H9 (cell line): ENCODE data around the gene ASB10. TPM values are rescaled to one million over a fixed set of nuclear protein-coding genes. Genes with fewer than 3 reads are reported as not detected.
A peak's percentile ranks its signal among the peaks of the same experiment; 100 is the strongest.

Source experiments
- DNase-seq: peaks from one replicate; pipeline ENCODE4 v3.0.0-alpha.2; 2017
- H2AFZ ChIP-seq: one replicate; pipeline ENCODE4 v1.6.1; 2013; ENCODE audit warnings: mild to moderate bottlenecking, low read length, control low read depth, moderate library complexity
- H2AK5ac ChIP-seq: 2 replicates; pipeline ENCODE4 v1.6.1; 2013; ENCODE audit warnings: low read length, control low read depth, mixed read lengths; ENCODE audit not compliant: insufficient read length
- H2BK120ac ChIP-seq: one replicate; pipeline ENCODE4 v1.6.1; 2013; ENCODE audit warnings: low read depth, mild to moderate bottlenecking, low read length, control low read depth, inconsistent platforms; ENCODE audit not compliant: poor library complexity, severe bottlenecking
- H2BK12ac ChIP-seq: 2 replicates; pipeline ENCODE4 v1.6.1; 2013; ENCODE audit warnings: low read length, control low read depth, mixed read lengths, low read depth; ENCODE audit not compliant: insufficient read length
- H2BK15ac ChIP-seq: 2 replicates; pipeline ENCODE4 v1.6.1; 2013; ENCODE audit warnings: low read depth, low read length, control low read depth
- H2BK20ac ChIP-seq: one replicate; pipeline ENCODE4 v1.6.1; 2013; ENCODE audit warnings: low read depth, mild to moderate bottlenecking, low read length, control low read depth, inconsistent platforms; ENCODE audit not compliant: poor library complexity, severe bottlenecking
- H2BK5ac ChIP-seq: 2 replicates; pipeline ENCODE4 v1.6.1; 2013; ENCODE audit warnings: low read length, control low read depth, mixed read lengths; ENCODE audit not compliant: insufficient read length
- H3K14ac ChIP-seq: 2 replicates; pipeline ENCODE4 v1.6.1; 2013; ENCODE audit warnings: low read length, control low read depth; ENCODE audit not compliant: insufficient read depth
- H3K18ac ChIP-seq: 2 replicates; pipeline ENCODE4 v1.6.1; 2013; ENCODE audit warnings: low read depth, mild to moderate bottlenecking, mixed read lengths, low read length, control low read depth; ENCODE audit not compliant: insufficient read length
- H3K23ac ChIP-seq: 2 replicates; pipeline ENCODE4 v1.6.1; 2013; ENCODE audit warnings: low read length, control low read depth, mixed read lengths, low read depth; ENCODE audit not compliant: insufficient read length
- H3K23me2 ChIP-seq: 2 replicates; pipeline ENCODE4 v1.6.1; 2013; ENCODE audit warnings: low read depth, mild to moderate bottlenecking, mixed read lengths, low read length, control low read depth; ENCODE audit not compliant: insufficient read length, poor library complexity, severe bottlenecking
- H3K27ac ChIP-seq: 2 replicates; pipeline ENCODE4 v1.5.1; 2013; ENCODE audit warnings: low read length, control low read depth, mixed read lengths, low read depth; ENCODE audit not compliant: insufficient read length
- H3K27me3 ChIP-seq: 2 replicates; pipeline ENCODE4 v1.6.1; 2013; ENCODE audit warnings: low read length, control low read depth, inconsistent platforms; ENCODE audit not compliant: insufficient read depth
- H3K4ac ChIP-seq: 2 replicates; pipeline ENCODE4 v1.6.1; 2013; ENCODE audit warnings: low read depth, mild to moderate bottlenecking, control low read depth, inconsistent platforms, low read length, moderate library complexity
- H3K4me1 ChIP-seq: 2 replicates; pipeline ENCODE4 v1.6.1; 2013; ENCODE audit warnings: low read length, control low read depth, inconsistent platforms; ENCODE audit not compliant: insufficient read depth
- H3K4me2 ChIP-seq: 2 replicates; pipeline ENCODE4 v1.6.1; 2013; ENCODE audit warnings: low read length, control low read depth, mixed read lengths; ENCODE audit not compliant: insufficient read length, insufficient read depth
- H3K56ac ChIP-seq: 2 replicates; pipeline ENCODE4 v1.6.1; 2013; ENCODE audit warnings: low read depth, mild to moderate bottlenecking, mixed read lengths, low read length, control low read depth; ENCODE audit not compliant: insufficient read length
- H3K79me1 ChIP-seq: 2 replicates; pipeline ENCODE4 v1.6.1; 2013; ENCODE audit warnings: low read depth, mild to moderate bottlenecking, moderate library complexity, low read length, control low read depth, inconsistent platforms; ENCODE audit not compliant: insufficient read depth, poor library complexity, severe bottlenecking
- H3K79me2 ChIP-seq: 2 replicates; pipeline ENCODE4 v1.6.1; 2013; ENCODE audit warnings: low read length, control low read depth, inconsistent platforms; ENCODE audit not compliant: insufficient read depth
- H3K9ac ChIP-seq: 2 replicates; pipeline ENCODE4 v1.6.1; 2013; ENCODE audit warnings: low read length, control low read depth, mixed read lengths; ENCODE audit not compliant: insufficient read length; ENCODE audit errors: extremely low read depth
- H3K9me3 ChIP-seq: one replicate; pipeline ENCODE4 v1.6.1; 2013; ENCODE audit warnings: low read depth, low read length, inconsistent platforms; ENCODE audit not compliant: control insufficient read depth
- H3T11ph ChIP-seq: one replicate; pipeline ENCODE4 v1.6.1; 2013; ENCODE audit warnings: mild to moderate bottlenecking, low read length, control low read depth, inconsistent platforms
- H4K20me1 ChIP-seq: one replicate; pipeline ENCODE4 v1.6.1; 2013; ENCODE audit not compliant: control insufficient read depth, insufficient read length, insufficient read depth
- H4K5ac ChIP-seq: 2 replicates; pipeline ENCODE4 v1.6.1; 2013; ENCODE audit warnings: low read depth, mild to moderate bottlenecking, mixed read lengths, low read length, control low read depth; ENCODE audit not compliant: insufficient read length
- H4K8ac ChIP-seq: replicated peaks from 2 replicates; pipeline ENCODE4 v1.6.1; 2013; ENCODE audit warnings: low read length, control low read depth, mixed read lengths, low read depth; ENCODE audit not compliant: insufficient read length
- H4K91ac ChIP-seq: 2 replicates; pipeline ENCODE4 v1.6.1; 2013; ENCODE audit warnings: low read depth, mild to moderate bottlenecking, moderate library complexity, mixed read lengths, low read length, control low read depth; ENCODE audit not compliant: insufficient read length
- H3K27ac Mint-ChIP-seq, 3 experiments: 2 replicates in 2 of 3; 3 replicates in 1 of 3; pipeline ENCODE4 v1.8.0; 2020 to 2021; ENCODE audit warnings: mixed read lengths in 3 of 3, mild to moderate bottlenecking in 1 of 3, moderate library complexity in 1 of 3
- H3K27me3 Mint-ChIP-seq: 2 replicates; pipeline ENCODE4 v1.8.0; 2021; ENCODE audit warnings: low read depth, mild to moderate bottlenecking, moderate library complexity, mixed read lengths
- H3K36me3 Mint-ChIP-seq, 3 experiments: 2 replicates in 2 of 3; 3 replicates in 1 of 3; pipeline ENCODE4 v1.8.0; 2020 to 2021; ENCODE audit warnings: low read depth in 3 of 3, mixed read lengths in 3 of 3; ENCODE audit not compliant: insufficient read depth in 1 of 3
- H3K4me1 Mint-ChIP-seq, 2 experiments: 2 replicates each; pipeline ENCODE4 v1.8.0; 2020; ENCODE audit warnings: mixed read lengths in 2 of 2
- H3K4me3 Mint-ChIP-seq, 2 experiments: 2 replicates in 1 of 2; 3 replicates in 1 of 2; pipeline ENCODE4 v1.8.0; 2020 to 2021; ENCODE audit warnings: mild to moderate bottlenecking in 2 of 2, mixed read lengths in 2 of 2, moderate library complexity in 1 of 2
- H3K9me3 Mint-ChIP-seq, 2 experiments: 2 replicates in 1 of 2; 3 replicates in 1 of 2; pipeline ENCODE4 v1.8.0; 2020; ENCODE audit warnings: mild to moderate bottlenecking in 2 of 2, mixed read lengths in 2 of 2, moderate library complexity in 1 of 2
- WGBS: extraction: QIAGEN DNeasy Blood & Tissue Kit; methylation state at CpG from one replicate; pipeline ENCODE4 v1.1.7; 2013; ENCODE audit warnings: missing lambda C conversion rate, low lambda C conversion rate, mixed read lengths; ENCODE audit not compliant: insufficient read length; ENCODE audit errors: extremely low coverage; 5-methylcytosine and 5-hydroxymethylcytosine counted together
- total RNA-seq: library from RNA; stranded (reverse); gene quantifications from 2 replicates; pipeline ENCODE4 v1.2.1, GENCODE V29; 2021
- TF ChIP-seq, protein P1 (sequence below): fragments of 200-600 bp; sonication (generic); conservative IDR thresholded peaks from 3 replicates; pipeline ENCODE4 v1.8.0; 2021; ENCODE audit warnings: antibody characterized with exemption, mild to moderate bottlenecking

ASB10 gene
- total RNA-seq, 1 experiment from 2014 or later, result not detected

DNA sequence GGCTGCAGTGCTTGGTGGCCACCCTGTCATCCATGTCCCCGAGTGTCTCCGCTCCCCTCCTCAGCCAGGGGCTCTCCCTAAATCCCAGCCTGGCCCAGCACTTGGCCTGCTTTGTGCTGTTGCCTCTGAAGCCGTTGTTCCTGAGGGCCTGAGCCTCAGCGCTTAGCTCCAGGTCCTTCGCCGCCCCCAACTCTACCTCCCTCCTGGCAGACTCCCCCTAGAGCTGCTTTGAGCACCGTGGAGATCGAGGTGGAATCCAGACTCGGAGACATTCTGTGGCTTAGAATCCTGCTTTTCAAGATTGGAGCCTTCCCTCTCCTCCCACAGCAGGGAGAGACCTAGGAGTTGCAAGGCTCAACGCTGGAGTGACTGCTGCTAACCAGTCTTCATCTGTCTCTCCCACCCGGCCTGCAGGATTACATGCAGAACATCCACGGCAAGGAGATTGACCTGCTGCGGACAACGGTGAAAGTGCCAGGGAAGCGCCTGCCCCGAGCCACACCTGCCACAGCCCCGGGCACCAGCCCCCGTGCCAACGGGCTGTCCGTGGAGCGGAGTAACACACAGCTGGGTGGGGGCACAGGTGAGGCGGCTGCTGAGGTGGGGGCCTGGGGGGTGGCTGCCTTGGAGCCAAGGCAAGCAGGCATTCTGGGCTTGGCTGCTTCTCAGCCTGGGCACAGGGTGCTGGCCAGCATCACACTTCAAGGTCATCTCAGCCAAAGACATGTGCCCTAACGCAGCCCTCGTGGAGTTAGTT, 52.9 kb downstream of the ASB10 start:
- H3K36me3 Mint-ChIP-seq, result peaks cover 18 to 50% (median 22%) of the 10 kb centered on the region in 3 experiments; a peak in 6 of 7 replicates
- Histone ChIP-seq H3K18ac (no peak overlapping the region), H4K5ac (no peak overlapping the region), H4K8ac (no peak overlapping the region), H3K9me3 (no peaks in the 10 kb centered on the region), H3K4me1 (no peaks in the 10 kb centered on the region; the same call in 1 of the 2 replicates), H4K91ac (no peak overlapping the region), H2AK5ac (no peak overlapping the region), H4K20me1 (no peaks in the 10 kb centered on the region), H3K27me3 (no peaks in the 10 kb centered on the region), H2BK120ac (no peak overlapping the region), H2BK12ac (no peak overlapping the region), H3K4me2 (no peak overlapping the region), H3K79me2 (no peaks in the 10 kb centered on the region), H3K56ac (no peak overlapping the region), H3K27ac (no peak overlapping the region), H3K79me1 (no peaks in the 10 kb centered on the region), H3T11ph (no peak overlapping the region), H2AFZ (no peak overlapping the region), H2BK15ac (no peak overlapping the region), H2BK5ac (no peak overlapping the region), H3K14ac (no peak overlapping the region), H3K4ac (no peak overlapping the region), H3K23ac (no peak overlapping the region), H3K9ac (no peak overlapping the region), H3K23me2 (no peaks in the 10 kb centered on the region), H2BK20ac (no peak overlapping the region)
- H3K27me3 Mint-ChIP-seq, result no peaks in the 10 kb centered on the region; the same call in 1 of the 2 replicates
- H3K4me1 Mint-ChIP-seq, result peaks cover 11 to 18% of the 10 kb centered on the region in 2 experiments
- no peak overlapping the region; a peak in 1 of 5 replicates for H3K4me3 Mint-ChIP-seq
- DNase-seq, result no peak
- TF ChIP-seq, protein P1, sequence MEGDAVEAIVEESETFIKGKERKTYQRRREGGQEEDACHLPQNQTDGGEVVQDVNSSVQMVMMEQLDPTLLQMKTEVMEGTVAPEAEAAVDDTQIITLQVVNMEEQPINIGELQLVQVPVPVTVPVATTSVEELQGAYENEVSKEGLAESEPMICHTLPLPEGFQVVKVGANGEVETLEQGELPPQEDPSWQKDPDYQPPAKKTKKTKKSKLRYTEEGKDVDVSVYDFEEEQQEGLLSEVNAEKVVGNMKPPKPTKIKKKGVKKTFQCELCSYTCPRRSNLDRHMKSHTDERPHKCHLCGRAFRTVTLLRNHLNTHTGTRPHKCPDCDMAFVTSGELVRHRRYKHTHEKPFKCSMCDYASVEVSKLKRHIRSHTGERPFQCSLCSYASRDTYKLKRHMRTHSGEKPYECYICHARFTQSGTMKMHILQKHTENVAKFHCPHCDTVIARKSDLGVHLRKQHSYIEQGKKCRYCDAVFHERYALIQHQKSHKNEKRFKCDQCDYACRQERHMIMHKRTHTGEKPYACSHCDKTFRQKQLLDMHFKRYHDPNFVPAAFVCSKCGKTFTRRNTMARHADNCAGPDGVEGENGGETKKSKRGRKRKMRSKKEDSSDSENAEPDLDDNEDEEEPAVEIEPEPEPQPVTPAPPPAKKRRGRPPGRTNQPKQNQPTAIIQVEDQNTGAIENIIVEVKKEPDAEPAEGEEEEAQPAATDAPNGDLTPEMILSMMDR, result no peak
- no peaks in the 10 kb centered on the region; a peak in 2 of 5 replicates for H3K9me3 Mint-ChIP-seq
- H3K27ac Mint-ChIP-seq, result 0 out of 7 replicates have a peak overlapping the region, but pooled peaks of 1 of the 3 experiments have one; percentile 23
- no CpG with 5 or more reads among the region's 24 CpGs for WGBS
